Left ventricle myocardium inferior (tissue), 1 donor: Measurements from ENCODE around the gene ANXA2R. TPM values are rescaled to one million over a fixed set of nuclear protein-coding genes. Genes with fewer than 3 reads are reported as not detected.

Experiments
- DNase-seq: peaks from one replicate; pipeline ENCODE4 v3.0.0-alpha.2; 2020
- H3K27ac ChIP-seq: fragments of 200-600 bp; replicated peaks from 2 replicates; pipeline ENCODE4 v1.8.0; 2021
- H3K27me3 ChIP-seq: fragments of 200-600 bp; 2 replicates; pipeline ENCODE4 v1.8.0; 2021; ENCODE audit warnings: low read depth
- H3K36me3 ChIP-seq: fragments of 200-600 bp; 2 replicates; pipeline ENCODE4 v1.8.0; 2021
- H3K4me1 ChIP-seq: fragments of 200-600 bp; 2 replicates; pipeline ENCODE4 v1.8.0; 2021
- H3K4me3 ChIP-seq: fragments of 200-600 bp; 2 replicates; pipeline ENCODE4 v1.8.0; 2021; ENCODE audit warnings: mild to moderate bottlenecking, moderate library complexity
- H3K9me3 ChIP-seq: fragments of 200-600 bp; replicated peaks from 2 replicates; pipeline ENCODE4 v1.8.0; 2021
- intact Hi-C: fragments of 100-400 bp; cut with micrococcal nuclease; formaldehyde crosslinking; loops from one replicate; pipeline ENCODE4 v1.11.0; 2022
- total RNA-seq: library from RNA; stranded (reverse); fragmentation: NEBNext Ultra II Directional; extraction: Animal tissue kit (Norgen Biotek cat#: 25700); gene quantifications from one replicate; pipeline ENCODE4 v1.2.1, GENCODE V29; 2021
- TF ChIP-seq, protein P1 (sequence below): fragments of 200-600 bp; IDR thresholded peaks from 2 replicates; pipeline ENCODE4 v1.8.0; 2021; ENCODE audit warnings: antibody characterized with exemption, mild to moderate bottlenecking, borderline replicate concordance
- donor health status: DM: no; HTN: yes; CAD: no; lungs with severe emphysema.

The ANXA2R gene
- total RNA-seq, 1 donor from 2014 or later, result 0.82 TPM

DNA sequence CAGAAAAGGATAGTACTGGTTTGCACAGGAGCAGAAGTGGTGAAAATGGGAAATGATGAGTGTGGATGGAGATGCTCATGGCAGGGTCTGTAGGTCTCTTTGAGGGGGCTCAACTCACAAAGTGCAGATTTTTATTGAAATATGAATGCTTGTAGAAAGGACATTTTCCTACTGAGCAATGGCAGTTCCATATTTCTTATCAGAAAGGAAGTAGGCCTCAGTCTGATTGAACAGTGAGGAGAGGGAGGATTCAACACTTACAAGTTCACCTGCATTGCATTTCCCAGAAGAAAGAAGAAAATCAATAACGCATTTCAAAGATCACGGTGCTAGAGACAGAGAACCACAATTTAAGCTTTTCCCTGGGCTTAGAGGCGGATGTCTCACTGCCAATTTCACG is 49.2 kb downstream of the ANXA2R start:
- no peak for DNase-seq
- H3K27me3 ChIP-seq, result peaks cover 98% of the 10 kb centered on the region
- peaks cover 2% of the 10 kb centered on the region for H3K36me3 ChIP-seq
- peak overlapping the region; percentile 71 for H3K4me3 ChIP-seq
- H3K27ac ChIP-seq, result peak overlapping the region; percentile 96
- H3K4me1 ChIP-seq, result peaks cover 41% of the 10 kb centered on the region
- peaks cover 4% of the 10 kb centered on the region for H3K9me3 ChIP-seq
- intact Hi-C loops, result no loop called here
- TF ChIP-seq, protein P1, sequence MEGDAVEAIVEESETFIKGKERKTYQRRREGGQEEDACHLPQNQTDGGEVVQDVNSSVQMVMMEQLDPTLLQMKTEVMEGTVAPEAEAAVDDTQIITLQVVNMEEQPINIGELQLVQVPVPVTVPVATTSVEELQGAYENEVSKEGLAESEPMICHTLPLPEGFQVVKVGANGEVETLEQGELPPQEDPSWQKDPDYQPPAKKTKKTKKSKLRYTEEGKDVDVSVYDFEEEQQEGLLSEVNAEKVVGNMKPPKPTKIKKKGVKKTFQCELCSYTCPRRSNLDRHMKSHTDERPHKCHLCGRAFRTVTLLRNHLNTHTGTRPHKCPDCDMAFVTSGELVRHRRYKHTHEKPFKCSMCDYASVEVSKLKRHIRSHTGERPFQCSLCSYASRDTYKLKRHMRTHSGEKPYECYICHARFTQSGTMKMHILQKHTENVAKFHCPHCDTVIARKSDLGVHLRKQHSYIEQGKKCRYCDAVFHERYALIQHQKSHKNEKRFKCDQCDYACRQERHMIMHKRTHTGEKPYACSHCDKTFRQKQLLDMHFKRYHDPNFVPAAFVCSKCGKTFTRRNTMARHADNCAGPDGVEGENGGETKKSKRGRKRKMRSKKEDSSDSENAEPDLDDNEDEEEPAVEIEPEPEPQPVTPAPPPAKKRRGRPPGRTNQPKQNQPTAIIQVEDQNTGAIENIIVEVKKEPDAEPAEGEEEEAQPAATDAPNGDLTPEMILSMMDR, result no peak

Other genes starting within 250 kb of the ANXA2R start
- 213 TPM for gene SELENOP, start 228.4 kb downstream of the ANXA2R start, total RNA-seq
- gene ZNF131, start 80.6 kb upstream of the ANXA2R start, total RNA-seq, result 15.0 TPM
- 0.25 TPM for gene NIM1K, start 151.9 kb upstream of the ANXA2R start, total RNA-seq